GM19438 (cell line): ENCODE measurements around the gene B4GAT1.
A peak's percentile ranks its signal among the peaks of the same experiment; 100 is the strongest.

Experiments
- ATAC-seq: cut with Tn5 transposase; IDR thresholded peaks from one replicate; pipeline ENCODE4 v1.9.1; 2021; ENCODE audit warnings: low read depth; ENCODE audit not compliant: unreplicated experiment

The B4GAT1 gene

DNA sequence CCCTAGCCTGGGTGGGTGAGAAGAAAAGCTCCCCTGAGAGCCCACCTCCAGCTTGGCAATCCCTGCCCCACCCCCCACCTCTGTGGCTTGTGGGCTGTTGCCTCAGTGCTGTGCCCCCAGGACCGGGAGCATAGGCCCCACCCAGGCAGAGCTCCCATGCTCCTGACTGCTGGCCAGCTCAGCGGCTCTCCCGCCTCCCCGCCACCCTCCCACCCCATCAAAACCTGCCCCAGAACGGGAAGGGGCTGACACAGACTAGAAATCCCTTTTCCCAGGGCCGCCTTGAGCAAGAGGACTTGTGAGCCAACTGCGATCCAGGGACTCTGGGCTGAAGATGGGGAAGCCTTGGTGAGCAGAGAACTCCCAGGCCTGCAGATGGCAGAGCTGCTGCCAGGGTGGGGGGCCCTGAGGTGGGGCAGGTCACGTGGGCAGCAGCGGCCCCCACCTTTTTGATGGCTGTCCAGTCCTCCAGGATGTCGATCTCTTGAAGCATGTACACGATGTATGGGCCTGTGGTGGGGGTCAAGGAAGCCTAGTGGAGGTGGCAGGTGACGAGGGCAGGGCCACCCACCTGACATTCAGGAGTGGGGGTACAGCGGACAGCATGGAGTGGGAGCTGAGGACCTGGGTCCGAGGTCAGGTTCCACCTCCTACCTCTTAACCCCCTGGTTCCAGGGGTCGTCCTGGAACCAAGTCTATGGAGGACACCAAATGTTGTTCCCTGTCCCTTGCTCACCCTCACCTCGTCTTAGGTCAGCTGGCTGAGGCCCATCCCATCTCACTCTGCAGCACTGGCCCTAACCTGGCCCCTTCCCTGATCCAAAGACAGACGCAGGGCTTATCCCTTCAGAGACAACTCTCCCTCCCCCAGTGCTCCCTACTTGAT lies 8.9 kb downstream of the B4GAT1 start:
- ATAC-seq: no peak

DNA sequence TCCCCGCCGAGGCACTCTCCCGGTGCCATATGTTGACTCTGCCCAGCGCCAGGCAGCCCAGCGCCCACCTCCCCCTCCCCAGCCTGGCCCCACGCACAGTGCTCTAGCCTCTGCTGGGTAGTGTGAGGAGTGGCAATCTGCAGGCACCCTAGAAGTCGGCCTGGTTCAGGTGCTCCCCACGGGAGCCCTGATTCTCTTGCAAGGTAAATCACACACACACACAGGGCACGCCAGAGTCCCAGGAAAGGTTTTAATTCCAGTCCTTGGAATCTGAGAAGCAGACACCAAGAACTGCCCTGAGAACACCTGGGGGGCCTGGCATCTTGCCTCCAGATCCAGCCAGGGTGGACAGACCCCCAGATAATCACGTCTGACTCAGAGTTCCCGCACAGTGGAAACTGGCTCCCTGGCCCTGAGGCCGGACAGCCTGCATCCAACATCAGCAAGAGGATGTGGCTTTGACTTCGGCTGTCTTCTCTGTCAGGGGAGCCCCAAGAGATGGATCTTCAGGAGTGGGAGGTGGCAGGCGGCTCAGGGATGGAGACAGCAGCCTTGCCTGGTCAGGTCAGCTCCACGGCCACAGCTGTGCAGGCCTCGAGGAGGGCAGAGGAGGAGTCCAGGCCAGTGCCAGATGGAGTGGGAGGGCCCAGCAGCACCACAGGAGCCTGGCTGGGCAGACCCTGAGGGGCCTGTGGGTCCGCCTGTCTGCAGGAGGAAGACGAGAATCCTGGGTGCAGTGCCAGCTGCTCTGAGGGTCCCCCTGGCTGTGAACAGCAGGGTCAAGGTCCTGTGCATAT lies 10.1 kb downstream of the B4GAT1 start:
- no peak for ATAC-seq

DNA sequence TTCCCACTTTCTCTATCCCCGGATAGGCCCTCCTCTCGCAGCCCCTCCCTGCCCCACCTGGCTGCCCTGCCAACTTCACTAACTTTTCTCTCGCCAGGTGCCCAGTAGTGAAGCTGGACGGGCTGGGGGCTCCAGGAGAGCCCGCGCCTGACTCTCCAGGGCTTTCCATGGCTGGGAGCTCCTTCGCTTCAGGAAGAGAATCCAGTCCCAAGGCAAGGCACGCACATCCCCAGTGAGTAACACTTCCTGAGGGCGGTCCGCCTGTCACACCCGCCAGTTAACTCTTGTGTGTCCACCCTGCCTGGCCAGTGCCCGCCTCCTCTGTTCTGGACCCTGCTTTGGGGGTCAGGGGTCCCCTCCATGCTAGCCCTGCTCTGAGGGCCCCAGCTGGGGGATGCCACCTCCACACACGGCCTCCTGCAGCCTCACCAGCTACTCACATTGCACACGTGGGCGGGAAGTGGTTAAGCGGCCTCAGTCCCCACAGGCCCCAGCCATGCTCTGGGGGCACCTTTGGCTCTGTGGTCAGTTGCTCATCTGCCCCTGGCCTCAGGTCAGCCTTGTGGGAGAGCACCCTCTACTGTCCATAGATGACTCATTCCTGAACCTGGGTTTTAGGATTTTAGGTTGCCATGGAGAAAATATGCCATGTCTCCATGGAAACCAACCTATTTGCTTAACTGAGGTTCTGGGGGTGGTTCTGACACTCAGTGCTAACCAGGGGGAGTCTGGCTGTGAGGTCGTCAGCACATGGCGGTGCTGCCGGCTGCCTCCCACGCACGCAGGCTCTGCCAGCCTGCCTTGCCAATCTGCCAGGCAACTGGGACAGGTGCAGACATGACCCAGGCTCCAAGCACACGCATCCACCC lies 11.0 kb downstream of the B4GAT1 start, which contains the start of gene RIN1:
Gene RIN1 (minus strand): TSS at position 201 of the 869 bp plus-strand sequence. CDS start 32 bp downstream, at position 169.
- peak; percentile 61 for ATAC-seq

DNA sequence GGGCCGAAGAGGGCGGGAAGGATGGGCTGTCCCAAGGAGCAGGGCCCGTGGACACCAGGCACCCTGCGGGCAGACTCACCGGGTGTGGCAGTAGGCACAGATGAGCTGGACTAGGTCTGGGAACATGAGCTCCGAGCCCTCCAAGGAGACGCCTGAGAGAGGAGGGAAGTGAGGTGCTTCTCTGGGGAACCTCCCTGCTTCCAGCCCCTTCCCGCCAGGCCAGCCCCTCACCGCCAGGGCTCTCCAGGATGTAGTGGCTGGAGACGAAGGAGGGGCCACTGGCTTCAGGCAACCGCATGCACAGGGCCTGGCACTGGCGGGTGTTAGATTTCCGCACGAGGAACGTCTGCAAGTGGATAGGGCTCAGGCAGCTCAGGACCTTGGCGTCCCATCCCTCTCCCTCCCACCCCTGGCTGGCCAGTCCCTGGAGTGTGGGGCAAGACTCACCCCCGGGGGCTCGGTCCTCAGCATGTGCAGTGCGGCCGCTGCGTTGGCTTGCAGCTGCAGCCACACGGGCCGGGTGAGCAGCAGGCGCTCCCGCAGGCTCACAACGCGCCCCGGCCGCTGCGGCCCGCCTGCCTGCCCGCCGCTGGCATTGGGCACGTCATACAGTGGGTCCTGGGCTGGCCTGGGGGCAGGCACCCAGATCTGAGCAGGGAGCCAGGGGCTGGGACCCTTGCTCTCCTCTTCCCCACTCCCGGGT lies 11.7 kb downstream of the B4GAT1 start:
- ATAC-seq: no peak

GRCh38 chr11:66334605-66335442 lies 12.6 kb downstream of the B4GAT1 start:
- ATAC-seq: no peak

DNA sequence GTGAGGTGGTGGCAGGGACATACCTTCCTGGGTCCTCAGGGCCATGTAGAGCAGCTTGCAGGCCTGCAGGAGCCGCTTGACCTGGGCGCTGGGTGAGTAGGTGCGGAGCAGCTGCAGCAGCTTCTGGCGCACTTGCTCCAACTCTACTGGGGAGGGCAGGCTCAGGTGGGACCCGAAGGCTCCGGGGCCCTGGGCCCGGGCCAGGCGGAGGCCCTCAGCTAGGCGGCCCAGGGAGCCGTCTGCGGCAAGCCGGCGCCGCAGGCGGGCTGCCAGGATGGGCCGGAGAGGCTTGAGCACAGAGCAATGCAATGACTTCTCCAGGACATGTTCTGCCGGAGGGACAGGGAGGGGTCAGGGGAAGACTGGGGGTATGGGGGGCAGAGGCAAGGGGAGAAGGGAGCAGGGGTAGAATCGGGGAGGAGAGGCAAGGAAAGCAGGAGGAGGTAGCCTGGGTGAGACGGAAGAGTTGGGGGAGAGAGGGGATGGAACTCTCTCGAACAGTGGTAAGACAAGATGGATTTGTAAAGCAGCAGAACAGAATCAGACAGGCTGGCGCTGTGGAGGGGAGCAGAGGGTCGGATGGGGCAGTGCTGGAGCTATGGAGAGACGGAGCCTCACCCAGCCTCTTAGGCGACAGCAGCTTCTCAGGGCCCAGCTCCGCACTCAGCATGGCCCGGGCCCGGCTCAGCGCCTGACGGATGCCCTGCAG lies 13.4 kb downstream of the B4GAT1 start:
- ATAC-seq: no peak

DNA sequence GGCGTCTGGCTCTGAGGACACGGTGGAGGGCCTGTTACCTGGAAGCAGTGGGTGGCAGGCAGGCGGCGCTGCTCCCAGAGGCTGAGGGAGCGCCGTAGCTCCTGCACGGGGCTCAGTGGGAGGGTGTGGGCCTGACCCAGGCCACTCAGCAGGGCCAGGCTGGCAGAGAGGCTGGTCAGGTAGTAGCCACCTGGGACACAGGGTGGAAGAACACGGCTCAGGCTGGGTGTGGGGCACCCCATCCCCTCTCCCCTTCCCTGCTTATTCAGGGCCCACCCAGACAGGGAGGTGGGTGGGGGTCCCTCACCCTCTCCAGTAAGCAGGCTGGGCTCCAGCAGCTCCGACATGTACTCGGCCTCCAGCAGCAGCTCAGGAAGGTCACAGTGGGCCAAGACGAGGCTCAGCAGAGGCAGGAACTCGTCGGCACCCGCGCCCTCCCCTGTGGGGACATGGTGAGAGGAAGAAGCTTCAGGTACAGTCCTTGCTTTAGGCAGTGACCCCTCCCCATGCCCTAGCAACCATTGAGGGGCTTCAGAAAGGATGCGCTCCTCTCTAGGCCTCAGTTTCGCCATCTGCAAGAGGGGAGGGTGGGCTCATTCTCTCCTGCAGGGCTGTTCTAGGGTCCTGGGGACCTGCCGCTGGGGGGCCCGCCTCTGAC lies 14.1 kb downstream of the B4GAT1 start:
- ATAC-seq: no peak

GRCh38 chr11:66332371-66333219 lies 14.8 kb downstream of the B4GAT1 start:
- ATAC-seq: no peak

DNA sequence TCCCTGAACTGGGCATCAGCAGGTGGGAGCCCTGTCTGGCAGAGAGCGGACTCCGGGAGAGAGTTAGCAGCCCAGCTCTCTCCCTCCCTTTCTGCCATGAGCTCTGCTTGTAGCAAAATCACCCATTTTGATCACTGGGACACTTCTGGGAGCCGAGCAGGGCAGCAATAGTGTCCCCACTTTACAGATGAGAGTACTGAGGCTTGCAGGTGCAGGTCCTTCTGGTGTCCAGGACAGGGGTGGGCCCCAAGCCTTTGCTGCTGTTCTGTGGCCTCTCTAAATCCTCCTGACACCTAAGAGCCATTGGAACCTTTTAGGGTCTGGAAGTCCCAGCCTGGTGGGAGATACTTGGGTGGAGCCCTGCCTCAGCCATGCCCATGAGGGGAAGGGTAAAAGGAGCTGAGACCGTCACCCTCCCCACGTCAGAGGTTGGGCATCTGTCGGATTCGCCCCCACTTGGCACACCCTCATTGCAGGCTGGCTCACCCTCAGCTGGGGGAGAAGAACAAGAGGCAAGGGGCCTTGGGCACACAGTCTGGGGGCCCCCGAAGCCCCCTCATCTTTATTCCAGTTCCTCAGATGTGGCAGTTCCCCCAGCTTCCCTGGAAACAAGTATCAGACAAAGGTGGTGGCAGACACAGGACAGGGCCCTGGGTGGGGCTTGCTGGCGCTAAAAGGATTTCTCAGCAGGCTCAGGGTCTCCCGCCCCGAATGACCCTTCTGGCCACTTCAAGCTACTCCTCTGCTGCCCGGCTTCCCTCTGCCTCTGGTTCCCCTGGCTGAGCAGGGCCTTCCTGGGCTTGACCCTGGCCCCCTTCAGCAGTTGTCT lies 15.7 kb downstream of the B4GAT1 start:
- no peak for ATAC-seq

DNA sequence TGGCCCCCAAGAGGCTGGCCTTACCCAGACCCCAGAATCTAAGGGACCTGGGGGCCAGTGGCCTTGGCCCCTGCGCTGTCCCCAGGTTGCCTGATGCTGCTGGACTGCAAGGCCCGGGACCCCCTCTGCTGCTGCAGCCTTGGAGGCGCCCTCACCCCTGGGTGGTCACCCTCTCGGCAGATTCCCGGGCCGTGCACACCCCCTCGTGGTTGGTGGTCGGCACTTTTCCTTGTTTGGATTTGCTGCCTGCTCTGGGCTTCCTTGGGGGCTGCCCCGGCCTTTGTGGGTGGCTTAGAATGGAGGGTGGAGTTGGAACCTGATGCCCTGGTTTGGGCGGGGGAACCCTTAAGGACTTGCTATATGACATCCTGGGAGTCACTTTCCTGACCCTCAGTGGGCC lies 16.5 kb downstream of the B4GAT1 start:
- no peak for ATAC-seq

DNA sequence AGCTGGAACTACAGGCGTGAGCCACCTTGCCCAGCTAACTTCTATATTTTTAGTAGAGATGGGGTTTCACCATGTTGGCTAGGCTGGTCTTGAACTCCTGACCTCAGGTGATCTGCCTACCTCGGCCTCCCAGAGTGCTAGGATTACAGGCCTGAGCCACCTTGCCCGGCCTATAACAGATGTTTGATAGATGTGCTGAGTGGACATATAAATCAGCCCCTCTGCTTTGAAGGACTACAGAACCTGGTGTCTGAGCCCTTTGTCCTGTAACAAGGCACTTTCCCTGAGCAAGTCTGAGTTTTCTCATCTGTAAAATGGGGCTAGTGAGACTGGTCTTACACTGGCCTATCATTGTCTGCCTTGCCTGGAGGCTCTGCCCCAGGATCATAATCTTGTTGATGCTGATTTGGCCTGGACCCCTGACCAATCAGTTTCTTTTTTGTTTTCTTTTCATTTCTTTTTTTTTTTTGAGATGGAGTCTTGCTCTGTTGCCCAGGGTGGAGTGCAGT lies 18.2 kb downstream of the B4GAT1 start:
- ATAC-seq: no peak

- ATAC-seq: no peak
Observed at GRCh38 chr11:66328302-66329144, 18.9 kb downstream of the B4GAT1 start.

GRCh38 chr11:66328031-66328301 lies 19.5 kb downstream of the B4GAT1 start:
- ATAC-seq: no peak

DNA sequence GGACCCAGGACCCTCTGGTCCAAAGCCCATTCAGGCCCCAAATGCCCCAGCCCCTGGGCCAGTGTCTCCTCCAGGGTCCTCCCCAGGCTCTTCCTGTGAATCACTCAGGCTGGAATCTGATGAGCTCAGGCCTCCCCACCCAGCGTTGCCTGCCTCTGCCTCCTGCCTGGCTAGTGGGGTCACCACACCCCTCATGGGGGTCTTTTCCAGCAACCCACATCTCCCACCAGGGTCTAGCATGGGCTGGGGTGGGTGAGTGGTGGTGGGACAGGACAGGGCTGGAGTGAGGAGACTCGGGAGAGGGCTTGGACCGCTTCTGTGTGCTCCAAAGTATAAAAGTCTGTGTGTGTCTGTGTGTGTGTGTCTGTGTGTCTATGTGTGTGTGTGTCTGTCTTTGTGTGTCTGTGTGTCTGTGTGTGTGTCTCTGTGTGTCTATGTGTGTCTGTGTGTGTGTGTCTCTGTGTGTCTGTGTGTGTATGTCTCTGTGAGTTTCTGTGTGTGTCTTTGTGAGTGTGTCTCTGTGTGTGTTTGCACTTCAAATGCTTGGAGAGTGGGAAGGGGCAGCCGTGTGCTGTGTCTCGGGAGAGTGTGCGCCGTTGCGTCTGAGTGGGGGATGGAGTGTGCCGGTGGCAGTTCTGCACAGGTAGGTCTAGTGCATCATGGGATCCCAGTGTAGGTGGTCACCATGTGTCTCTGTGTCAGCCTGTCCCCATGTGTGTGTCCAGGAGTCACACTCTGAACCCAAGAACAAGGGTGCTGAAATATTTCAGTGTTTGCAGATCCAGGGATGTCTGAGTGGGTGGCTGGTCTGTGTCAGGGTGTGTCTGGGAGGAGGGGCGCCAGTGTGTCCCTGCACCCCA lies 20.0 kb downstream of the B4GAT1 start:
- no peak for ATAC-seq
